HCT116 (cell line): Measurements from ENCODE around the gene CRACDL. TPM values are rescaled to one million over a fixed set of nuclear protein-coding genes. Genes with fewer than 3 reads are reported as not detected.

Experiments
- ATAC-seq: fragments of 200-7000 bp; cut with Tn5 transposase; 2 replicates; pipeline ENCODE4 v1.9.1; 2020; ENCODE audit warnings: mild to moderate bottlenecking, moderate library complexity
- BruUV-seq: library from RNA; stranded (reverse); fragments of 400-500 nt; replicated peaks from 2 replicates; lab custom pipeline; 2021; lab: Mats Ljungman, UMichigan
- CTCF ChIA-PET: fragments of 300-600 bp; sonication (Branson Sonifier 250); formaldehyde crosslinking; loops from one replicate; lab custom pipeline; 2021; ENCODE audit warnings: antibody characterized with exemption; lab: Charles Lee
- POLR2A ChIA-PET: fragments of 300-600, 350-600 bp; sonication (Branson Sonifier 250); formaldehyde crosslinking; loops from one replicate; lab custom pipeline; 2021; ENCODE audit warnings: antibody characterized with exemption; lab: Charles Lee
- RAD21 ChIA-PET, 2 experiments: fragments of 300-600 bp; sonication (Branson Sonifier 250); formaldehyde crosslinking; loops; one replicate each; lab custom pipeline; 2023; ENCODE audit warnings: low total read pairs in 2 of 2; ENCODE audit not compliant: uncharacterized antibody in 2 of 2, unreplicated experiment in 2 of 2, low non-redundant PET in 1 of 2; lab: Charles Lee
- DNase-seq: peaks from one replicate; pipeline ENCODE4 v3.0.0-alpha.2; 2010; ENCODE audit warnings: low read depth, low spot score
- H2AFZ ChIP-seq: fragments of 200-600 bp; shearing (Covaris generic), sonication (generic); 2 replicates; pipeline ENCODE4 v1.6.1; 2017; ENCODE audit warnings: low read depth, mixed run types, mixed read lengths, antibody characterized with exemption, low read length; ENCODE audit not compliant: poor library complexity, severe bottlenecking
- H3K27ac ChIP-seq: 2 replicates; pipeline ENCODE4 v1.5.1; 2012; ENCODE audit warnings: low read depth, low read length
- H3K27me3 ChIP-seq: fragments of 200-600 bp; sonication (generic); 2 replicates; pipeline ENCODE4 v1.6.1; 2016; ENCODE audit warnings: mixed run types, low read length, mixed read lengths; ENCODE audit not compliant: insufficient read depth
- H3K36me3 ChIP-seq, 2 experiments: fragments of 200-500 bp in 1 of 2; fragments of 200-600 bp in 1 of 2; sonication (Bioruptor generic) in 1 of 2; sonication (generic) in 1 of 2; 2 replicates each; pipeline versions ENCODE4 v1.5.1 to v1.6.1; 2014 to 2016; ENCODE audit warnings: low read length in 2 of 2, inconsistent platforms in 1 of 2, mixed read lengths in 1 of 2, mixed run types in 1 of 2; ENCODE audit not compliant: insufficient read depth in 2 of 2, control insufficient read depth in 1 of 2
- H3K4me1 ChIP-seq, 2 experiments: fragments of 200-600 bp in 1 of 2; sonication (generic) in 1 of 2; 2 replicates each; pipeline versions ENCODE4 v1.5.1 to v1.6.1; 2012 to 2017; ENCODE audit warnings: low read length in 2 of 2, inconsistent platforms in 1 of 2, mild to moderate bottlenecking in 1 of 2, mixed read lengths in 1 of 2, mixed run types in 1 of 2, moderate library complexity in 1 of 2; ENCODE audit not compliant: insufficient read depth in 2 of 2, control insufficient read depth in 1 of 2
- H3K4me2 ChIP-seq: fragments of 200-600 bp; sonication (generic); 2 replicates; pipeline ENCODE4 v1.6.1; 2017; ENCODE audit warnings: mixed run types, low read length, mixed read lengths
- H3K4me3 ChIP-seq, 2 experiments: fragments of 200-600 bp in 1 of 2; sonication (generic) in 1 of 2; replicated peaks in 1 of 2; 2 replicates each; pipeline ENCODE4 v1.5.1; 2011 to 2016; ENCODE audit warnings: low read length in 2 of 2, control low read depth in 1 of 2, low read depth in 1 of 2, mild to moderate bottlenecking in 1 of 2, mixed read lengths in 1 of 2, mixed run types in 1 of 2
- H3K79me2 ChIP-seq: fragments of 200-600 bp; sonication (generic); 2 replicates; pipeline ENCODE4 v1.6.1; 2017; ENCODE audit warnings: mild to moderate bottlenecking, mixed run types, low read length, moderate library complexity, mixed read lengths; ENCODE audit not compliant: insufficient read depth
- H3K9ac ChIP-seq: fragments of 200-600 bp; sonication (generic); 2 replicates; pipeline ENCODE4 v1.6.1; 2016; ENCODE audit warnings: low read length, mixed read lengths
- H3K9me2 ChIP-seq: fragments of 200-600 bp; sonication (generic), shearing (Covaris generic); 2 replicates; pipeline ENCODE4 v1.6.1; 2017; ENCODE audit warnings: mixed run types, mild to moderate bottlenecking, moderate library complexity; ENCODE audit not compliant: insufficient read depth
- H3K9me3 ChIP-seq, 2 experiments: fragments of 200-500 bp in 1 of 2; fragments of 200-600 bp in 1 of 2; sonication (Bioruptor generic) in 1 of 2; sonication (generic) in 1 of 2; 2 replicates each; pipeline ENCODE4 v1.6.1; 2014 to 2017; ENCODE audit warnings: low read length in 2 of 2, mixed read lengths in 2 of 2, inconsistent platforms in 1 of 2, low read depth in 1 of 2, mild to moderate bottlenecking in 1 of 2, mixed run types in 1 of 2, moderate library complexity in 1 of 2; ENCODE audit not compliant: control insufficient read depth in 1 of 2, insufficient read depth in 1 of 2
- H4K20me1 ChIP-seq: fragments of 200-600 bp; sonication (generic), shearing (Covaris generic); 2 replicates; pipeline ENCODE4 v1.6.1; 2017; ENCODE audit warnings: mixed run types, mild to moderate bottlenecking, moderate library complexity; ENCODE audit not compliant: insufficient read depth
- CBX3 ChIP-seq: IDR thresholded peaks from 2 replicates; pipeline ENCODE4 v1.6.1; 2012; ENCODE audit warnings: low read depth
- CEBPB ChIP-seq: IDR thresholded peaks from 2 replicates; pipeline ENCODE4 v1.6.1; 2012; ENCODE audit warnings: low read depth
- EGR1 ChIP-seq: IDR thresholded peaks from 2 replicates; pipeline ENCODE4 v1.6.1; 2012; ENCODE audit warnings: low read depth
- ELF1 ChIP-seq: IDR thresholded peaks from 2 replicates; pipeline ENCODE4 v1.6.1; 2012; ENCODE audit warnings: low read depth, borderline replicate concordance
- EZH2 ChIP-seq: fragments of 200-600 bp; sonication (generic); IDR thresholded peaks from 2 replicates; pipeline ENCODE4 v1.6.1; 2017; ENCODE audit warnings: antibody characterized with exemption, mixed run types
- EZH2phosphoT487 ChIP-seq: fragments of 200-600 bp; IDR thresholded peaks from 2 replicates; pipeline ENCODE4 v1.6.1; 2018; ENCODE audit warnings: antibody characterized with exemption, borderline replicate concordance
- FOSL1 ChIP-seq: IDR thresholded peaks from 2 replicates; pipeline ENCODE4 v1.6.1; 2012; ENCODE audit warnings: low read depth
- JUND ChIP-seq: IDR thresholded peaks from 2 replicates; pipeline ENCODE4 v1.6.1; 2012
- POLR2AphosphoS5 ChIP-seq: IDR thresholded peaks from 2 replicates; pipeline ENCODE4 v1.6.1; 2011; ENCODE audit warnings: mild to moderate bottlenecking, low read depth, low read length, moderate library complexity
- RAD21 ChIP-seq: IDR thresholded peaks from 2 replicates; pipeline ENCODE4 v1.6.1; 2012; ENCODE audit warnings: low read depth, mild to moderate bottlenecking
- SP1 ChIP-seq: IDR thresholded peaks from 2 replicates; pipeline ENCODE4 v1.6.1; 2012; ENCODE audit warnings: low read depth
- TCF7L2 ChIP-seq: IDR thresholded peaks from 2 replicates; pipeline ENCODE4 v1.7.0; 2011; ENCODE audit warnings: borderline replicate concordance, inconsistent platforms; ENCODE audit not compliant: insufficient read depth, insufficient read length; ENCODE audit errors: extremely low read depth
- YY1 ChIP-seq: IDR thresholded peaks from 2 replicates; pipeline ENCODE4 v1.6.1; 2011; ENCODE audit warnings: low read length, low read depth, moderate library complexity, mild to moderate bottlenecking; ENCODE audit not compliant: insufficient replicate concordance; ENCODE audit errors: extremely low read depth
- ZFX ChIP-seq: fragments of 450-650 bp; IDR thresholded peaks from 2 replicates; pipeline ENCODE4 v1.6.1; 2017
- intact Hi-C: fragments of 100-400 bp; cut with micrococcal nuclease; formaldehyde crosslinking; loops from 2 replicates; pipeline ENCODE4 v1.10.0; 2022
- total RNA-seq: library from RNA; stranded (reverse); gene quantifications from one replicate; pipeline ENCODE4 v1.2.1, GENCODE V29; 2021; ENCODE audit not compliant: unreplicated experiment
- TF ChIP-seq, protein P1 (sequence below): IDR thresholded peaks from 2 replicates; pipeline ENCODE4 v1.6.1; 2012
- TF ChIP-seq, protein P2 (sequence below): IDR thresholded peaks from 2 replicates; pipeline ENCODE4 v1.6.1; 2012
- TF ChIP-seq, protein P3 (sequence below): IDR thresholded peaks from 2 replicates; pipeline ENCODE4 v1.6.1; 2011; ENCODE audit warnings: mild to moderate bottlenecking, low read length, moderate library complexity; ENCODE audit not compliant: insufficient replicate concordance; ENCODE audit errors: extremely low read depth
- TF ChIP-seq, protein P4 (sequence below), 3 experiments: fragments of 200-600 bp in 1 of 3; sonication (generic) in 1 of 3; IDR thresholded peaks in 2 of 3; conservative IDR thresholded peaks in 1 of 3; 2 replicates each; pipeline ENCODE4 v1.5.1; 2012 to 2017; ENCODE audit warnings: low read depth in 2 of 3, low read length in 2 of 3, antibody characterized with exemption in 1 of 3, borderline replicate concordance in 1 of 3, control low read depth in 1 of 3, mild to moderate bottlenecking in 1 of 3, mixed read lengths in 1 of 3, mixed run types in 1 of 3, moderate library complexity in 1 of 3; ENCODE audit not compliant: insufficient read depth in 1 of 3
- TF ChIP-seq, protein P5 (sequence below): IDR thresholded peaks from 2 replicates; pipeline ENCODE4 v1.6.1; 2012; ENCODE audit warnings: low read depth

The CRACDL gene
- total RNA-seq, 1 experiment from 2014 or later, result 1.1 TPM

DNA sequence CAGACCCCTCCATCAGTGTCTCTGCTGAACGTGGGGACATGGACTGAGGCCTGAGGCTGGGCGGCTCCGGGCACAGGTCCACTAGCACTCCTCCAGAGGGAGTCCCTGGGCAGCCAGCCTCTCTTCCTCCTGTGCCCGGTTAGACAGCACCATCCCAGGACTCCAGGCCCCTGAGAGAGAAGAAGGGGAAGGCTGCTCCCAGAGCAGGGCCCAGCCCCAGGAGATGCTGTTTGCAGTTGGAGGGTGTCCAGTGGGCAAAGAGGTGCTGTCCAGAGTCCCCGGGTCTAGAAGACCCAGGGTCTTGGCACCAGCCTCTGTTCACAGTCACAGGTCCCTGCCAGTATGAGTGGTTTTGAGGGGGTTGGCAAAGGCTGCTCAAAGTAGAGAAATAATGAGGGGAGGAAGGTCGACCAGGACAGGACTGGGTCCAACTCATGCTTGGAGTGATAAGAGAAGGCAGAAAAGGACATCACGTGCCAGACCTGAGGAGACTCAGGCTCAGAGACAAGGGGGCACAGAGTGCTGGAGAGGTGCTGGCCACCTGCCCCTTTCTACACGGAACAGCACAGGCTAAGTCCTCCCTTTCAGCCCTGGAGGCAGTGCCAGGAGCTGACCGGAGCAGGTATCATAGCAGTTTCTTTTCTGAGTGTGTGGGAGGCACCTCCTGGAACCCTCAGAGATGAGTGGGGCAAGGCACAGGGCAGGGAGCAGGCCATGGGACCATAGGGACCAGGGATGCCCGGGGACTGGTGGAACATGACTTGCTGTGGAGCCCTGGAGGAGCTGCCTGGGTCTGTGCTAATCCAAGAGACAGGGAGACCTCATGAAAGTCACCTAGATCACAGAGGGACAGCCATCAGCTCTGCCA, 21.1 kb downstream of the CRACDL start:
- TF ChIP-seq ZFX, result no peak
- no peak for TF ChIP-seq TCF7L2
- no peak for TF ChIP-seq EGR1
- no peak for TF ChIP-seq POLR2AphosphoS5
- TF ChIP-seq YY1, result no peak
- no peak for TF ChIP-seq SP1
- TF ChIP-seq RAD21, result no peak
- TF ChIP-seq, protein P1, sequence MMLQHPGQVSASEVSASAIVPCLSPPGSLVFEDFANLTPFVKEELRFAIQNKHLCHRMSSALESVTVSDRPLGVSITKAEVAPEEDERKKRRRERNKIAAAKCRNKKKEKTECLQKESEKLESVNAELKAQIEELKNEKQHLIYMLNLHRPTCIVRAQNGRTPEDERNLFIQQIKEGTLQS, result no peak
- TF ChIP-seq EZH2phosphoT487, result no peak
- TF ChIP-seq, protein P2, sequence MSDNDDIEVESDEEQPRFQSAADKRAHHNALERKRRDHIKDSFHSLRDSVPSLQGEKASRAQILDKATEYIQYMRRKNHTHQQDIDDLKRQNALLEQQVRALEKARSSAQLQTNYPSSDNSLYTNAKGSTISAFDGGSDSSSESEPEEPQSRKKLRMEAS, result no peak
- TF ChIP-seq FOSL1, result no peak
- no peak for TF ChIP-seq ELF1
- TF ChIP-seq, protein P3, sequence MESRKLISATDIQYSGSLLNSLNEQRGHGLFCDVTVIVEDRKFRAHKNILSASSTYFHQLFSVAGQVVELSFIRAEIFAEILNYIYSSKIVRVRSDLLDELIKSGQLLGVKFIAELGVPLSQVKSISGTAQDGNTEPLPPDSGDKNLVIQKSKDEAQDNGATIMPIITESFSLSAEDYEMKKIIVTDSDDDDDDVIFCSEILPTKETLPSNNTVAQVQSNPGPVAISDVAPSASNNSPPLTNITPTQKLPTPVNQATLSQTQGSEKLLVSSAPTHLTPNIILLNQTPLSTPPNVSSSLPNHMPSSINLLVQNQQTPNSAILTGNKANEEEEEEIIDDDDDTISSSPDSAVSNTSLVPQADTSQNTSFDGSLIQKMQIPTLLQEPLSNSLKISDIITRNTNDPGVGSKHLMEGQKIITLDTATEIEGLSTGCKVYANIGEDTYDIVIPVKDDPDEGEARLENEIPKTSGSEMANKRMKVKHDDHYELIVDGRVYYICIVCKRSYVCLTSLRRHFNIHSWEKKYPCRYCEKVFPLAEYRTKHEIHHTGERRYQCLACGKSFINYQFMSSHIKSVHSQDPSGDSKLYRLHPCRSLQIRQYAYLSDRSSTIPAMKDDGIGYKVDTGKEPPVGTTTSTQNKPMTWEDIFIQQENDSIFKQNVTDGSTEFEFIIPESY, result no peak
- TF ChIP-seq, protein P4, sequence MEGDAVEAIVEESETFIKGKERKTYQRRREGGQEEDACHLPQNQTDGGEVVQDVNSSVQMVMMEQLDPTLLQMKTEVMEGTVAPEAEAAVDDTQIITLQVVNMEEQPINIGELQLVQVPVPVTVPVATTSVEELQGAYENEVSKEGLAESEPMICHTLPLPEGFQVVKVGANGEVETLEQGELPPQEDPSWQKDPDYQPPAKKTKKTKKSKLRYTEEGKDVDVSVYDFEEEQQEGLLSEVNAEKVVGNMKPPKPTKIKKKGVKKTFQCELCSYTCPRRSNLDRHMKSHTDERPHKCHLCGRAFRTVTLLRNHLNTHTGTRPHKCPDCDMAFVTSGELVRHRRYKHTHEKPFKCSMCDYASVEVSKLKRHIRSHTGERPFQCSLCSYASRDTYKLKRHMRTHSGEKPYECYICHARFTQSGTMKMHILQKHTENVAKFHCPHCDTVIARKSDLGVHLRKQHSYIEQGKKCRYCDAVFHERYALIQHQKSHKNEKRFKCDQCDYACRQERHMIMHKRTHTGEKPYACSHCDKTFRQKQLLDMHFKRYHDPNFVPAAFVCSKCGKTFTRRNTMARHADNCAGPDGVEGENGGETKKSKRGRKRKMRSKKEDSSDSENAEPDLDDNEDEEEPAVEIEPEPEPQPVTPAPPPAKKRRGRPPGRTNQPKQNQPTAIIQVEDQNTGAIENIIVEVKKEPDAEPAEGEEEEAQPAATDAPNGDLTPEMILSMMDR (IDR thresholded peaks at IDR 0.05 in 2 of 3, conservative IDR thresholded peaks at IDR 0.05 in 1 of 3; ENCODE audit: borderline replicate concordance in 1 of 3, insufficient read depth in 1 of 3, low read depth in 2 of 3, low read length in 2 of 3), result no peak
- TF ChIP-seq CEBPB, result no peak
- no peak for TF ChIP-seq EZH2
- TF ChIP-seq CBX3, result no peak
- TF ChIP-seq JUND, result no peak
- TF ChIP-seq, protein P5, sequence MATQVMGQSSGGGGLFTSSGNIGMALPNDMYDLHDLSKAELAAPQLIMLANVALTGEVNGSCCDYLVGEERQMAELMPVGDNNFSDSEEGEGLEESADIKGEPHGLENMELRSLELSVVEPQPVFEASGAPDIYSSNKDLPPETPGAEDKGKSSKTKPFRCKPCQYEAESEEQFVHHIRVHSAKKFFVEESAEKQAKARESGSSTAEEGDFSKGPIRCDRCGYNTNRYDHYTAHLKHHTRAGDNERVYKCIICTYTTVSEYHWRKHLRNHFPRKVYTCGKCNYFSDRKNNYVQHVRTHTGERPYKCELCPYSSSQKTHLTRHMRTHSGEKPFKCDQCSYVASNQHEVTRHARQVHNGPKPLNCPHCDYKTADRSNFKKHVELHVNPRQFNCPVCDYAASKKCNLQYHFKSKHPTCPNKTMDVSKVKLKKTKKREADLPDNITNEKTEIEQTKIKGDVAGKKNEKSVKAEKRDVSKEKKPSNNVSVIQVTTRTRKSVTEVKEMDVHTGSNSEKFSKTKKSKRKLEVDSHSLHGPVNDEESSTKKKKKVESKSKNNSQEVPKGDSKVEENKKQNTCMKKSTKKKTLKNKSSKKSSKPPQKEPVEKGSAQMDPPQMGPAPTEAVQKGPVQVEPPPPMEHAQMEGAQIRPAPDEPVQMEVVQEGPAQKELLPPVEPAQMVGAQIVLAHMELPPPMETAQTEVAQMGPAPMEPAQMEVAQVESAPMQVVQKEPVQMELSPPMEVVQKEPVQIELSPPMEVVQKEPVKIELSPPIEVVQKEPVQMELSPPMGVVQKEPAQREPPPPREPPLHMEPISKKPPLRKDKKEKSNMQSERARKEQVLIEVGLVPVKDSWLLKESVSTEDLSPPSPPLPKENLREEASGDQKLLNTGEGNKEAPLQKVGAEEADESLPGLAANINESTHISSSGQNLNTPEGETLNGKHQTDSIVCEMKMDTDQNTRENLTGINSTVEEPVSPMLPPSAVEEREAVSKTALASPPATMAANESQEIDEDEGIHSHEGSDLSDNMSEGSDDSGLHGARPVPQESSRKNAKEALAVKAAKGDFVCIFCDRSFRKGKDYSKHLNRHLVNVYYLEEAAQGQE, result no peak
- no peak overlapping the region for H3K9ac ChIP-seq

More for the DNA sequence above, 21.1 kb downstream of the CRACDL start:
- RAD21 ChIA-PET, result no interaction called here
- ATAC-seq, result no peak
- Histone ChIP-seq H3K4me2 (no peak overlapping the region), H3K9me3 (no peaks in the 10 kb centered on the region), H3K4me1 (peaks cover 23 to 39% of the 10 kb centered on the region in 2 experiments), H3K27ac (no peak overlapping the region), H3K4me3 (no peak overlapping the region), H4K20me1 (no peaks in the 10 kb centered on the region), H3K27me3 (no peaks in the 10 kb centered on the region), H3K9me2 (no peaks in the 10 kb centered on the region), H2AFZ (no peak overlapping the region), H3K36me3 (no peaks in the 10 kb centered on the region), H3K79me2 (no peaks in the 10 kb centered on the region)
- intact Hi-C loops, result no loop called here
- CTCF ChIA-PET, result no interaction called here
- no TSS peak for BruUV-seq
- POLR2A ChIA-PET, result no interaction called here
- no peak for DNase-seq
